NCI-H128 (cell line): Measurements from ENCODE around the gene FAM89B.
"Not testable (repeated sequence)": the region's sequence is repeated elsewhere in the genome, so short reads cannot be mapped to it uniquely, and the experiment has no call there.

ENCODE experiments used
- DNase-seq: peaks from one replicate; lab custom pipeline; 2025; ENCODE audit not compliant: unreplicated experiment; lab: John Stamatoyannopoulos, UW

Gene FAM89B

GRCh38 chr11:65572356-65573051 lies at the start of gene FAM89B:
Gene FAM89B, plus strand, starts transcription at chr11:65572538. Its CDS starts 132 bp downstream, at chr11:65572670.
- peak; percentile 70 for DNase-seq

GRCh38 chr11:65522718-65523630 lies 49.4 kb upstream of the FAM89B start:
- DNase-seq: not testable (repeated sequence)

GRCh38 chr11:65523631-65523968 lies 48.7 kb upstream of the FAM89B start:
- not testable (repeated sequence) for DNase-seq

- DNase-seq: no peak
Measured at GRCh38 chr11:65524014-65524740, 48.2 kb upstream of the FAM89B start.

GRCh38 chr11:65524741-65525545 lies 47.4 kb upstream of the FAM89B start, which contains the start of gene SCYL1:
Gene SCYL1, plus strand, starts transcription at chr11:65525083. Its CDS starts 71 bp downstream, at chr11:65525154.
- DNase-seq: peak; percentile 39

GRCh38 chr11:65525546-65526480 lies 46.5 kb upstream of the FAM89B start:
- DNase-seq: no peak

- DNase-seq: no peak
Measured at GRCh38 chr11:65526744-65527143, 45.6 kb upstream of the FAM89B start.

GRCh38 chr11:65528819-65529350 lies 43.5 kb upstream of the FAM89B start:
- DNase-seq: no peak

GRCh38 chr11:65529475-65530156 lies 42.7 kb upstream of the FAM89B start:
- DNase-seq: no peak

GRCh38 chr11:65530157-65530496 lies 42.2 kb upstream of the FAM89B start:
- no peak for DNase-seq

GRCh38 chr11:65532388-65533064 lies 39.8 kb upstream of the FAM89B start:
- DNase-seq: no peak

GRCh38 chr11:65535102-65535501 lies 37.2 kb upstream of the FAM89B start:
- DNase-seq: no peak

GRCh38 chr11:65536412-65537295 lies 35.7 kb upstream of the FAM89B start:
- DNase-seq: no peak

GRCh38 chr11:65537296-65537597 lies 35.1 kb upstream of the FAM89B start:
- no peak for DNase-seq

- DNase-seq: no peak
Measured at GRCh38 chr11:65537620-65538231, 34.6 kb upstream of the FAM89B start.

- no peak for DNase-seq
Measured at GRCh38 chr11:65538232-65538914, 34.0 kb upstream of the FAM89B start.
